CD4-positive, alpha-beta T cell treated with Interferon gamma for 1 hour (primary cell): ENCODE measurements around the gene KIAA0825.
"Not testable (repeated sequence)": the region's sequence is repeated elsewhere in the genome, so short reads cannot be mapped to it uniquely, and the experiment has no call there.

Experiments used
- DNase-seq: peaks from one replicate; pipeline ENCODE4 v3.0.0-alpha.2; 2020

The KIAA0825 gene

GRCh38 chr5:94170158-94170557 lies 448.2 kb downstream of the KIAA0825 start:
- DNase-seq: not testable (repeated sequence)

GRCh38 chr5:94168151-94168550 lies 450.3 kb downstream of the KIAA0825 start:
- no peak for DNase-seq

- DNase-seq: no peak
These were observed 456.6 kb downstream of the KIAA0825 start for GRCh38 chr5:94161801-94162200.

- no peak for DNase-seq
These were observed 459.3 kb downstream of the KIAA0825 start for GRCh38 chr5:94159144-94159543.

GRCh38 chr5:94157704-94158539 lies 460.5 kb downstream of the KIAA0825 start:
- DNase-seq: no peak

- DNase-seq: no peak
These were observed 463.7 kb downstream of the KIAA0825 start for GRCh38 chr5:94154672-94155071.

GRCh38 chr5:94153736-94154450 lies 464.5 kb downstream of the KIAA0825 start:
- DNase-seq: no peak

- DNase-seq: not testable (repeated sequence)
These were observed 474.8 kb downstream of the KIAA0825 start for GRCh38 chr5:94143621-94144020.

GRCh38 chr5:94140300-94140699 lies 478.1 kb downstream of the KIAA0825 start:
- DNase-seq: no peak

GRCh38 chr5:94130077-94130476 lies 488.3 kb downstream of the KIAA0825 start:
- no peak for DNase-seq

GRCh38 chr5:94125107-94125506 lies 493.3 kb downstream of the KIAA0825 start:
- no peak for DNase-seq

GRCh38 chr5:94116317-94116716 lies 502.1 kb downstream of the KIAA0825 start:
- DNase-seq: not testable (repeated sequence)

GRCh38 chr5:94113087-94113486 lies 505.3 kb downstream of the KIAA0825 start:
- DNase-seq: no peak

- DNase-seq: peak; percentile 92
These were observed 507.0 kb downstream of the KIAA0825 start for GRCh38 chr5:94111209-94112004.

GRCh38 chr5:94103514-94104245 lies 514.7 kb downstream of the KIAA0825 start:
- no peak for DNase-seq
